ENCODE results near the gene SEMA3F. TPM values are rescaled to one million over a fixed set of nuclear protein-coding genes. Genes with fewer than 3 reads are reported as not detected.
"Not testable (repeated sequence)": the region's sequence is repeated elsewhere in the genome, so short reads cannot be mapped to it uniquely, and the experiment has no call there.

The SEMA3F gene
- total RNA-seq, 1 donor from 2014 or later = 78.1 TPM

GRCh38 chr3:50210176-50210509, 55.0 kb downstream of the SEMA3F start:
- H3K27me3 ChIP-seq = peaks cover 3% of the 10 kb centered on the region
- intact Hi-C loops (cut with DNase I) = no loop called here
- H3K9me3 ChIP-seq = no peaks in the 10 kb centered on the region
- no peaks in the 10 kb centered on the region for H3K36me3 ChIP-seq
- H3K27ac ChIP-seq = no peak overlapping the region
- H3K4me3 ChIP-seq = no peak overlapping the region
- TF ChIP-seq POLR2A (IDR thresholded peaks at IDR 0.05) (no peak), POLR2AphosphoS5 (IDR thresholded peaks at IDR 0.05; ENCODE audit: insufficient read depth in 1 of 2, low read depth in 1 of 2) (no peak), CTCF (IDR thresholded peaks at IDR 0.05) (no peak)
- peaks cover 8% of the 10 kb centered on the region for H3K4me1 ChIP-seq
- no peak for DNase-seq (ENCODE audit: extremely low spot score in 2 of 2)

- intact Hi-C loops (cut with DNase I) = no loop called here
- H3K36me3 ChIP-seq = no peaks in the 10 kb centered on the region
- no peak for DNase-seq (ENCODE audit: extremely low spot score in 2 of 2)
- H3K4me1 ChIP-seq = peaks cover 2% of the 10 kb centered on the region
- H3K4me3 ChIP-seq = no peak overlapping the region
- TF ChIP-seq POLR2A (IDR thresholded peaks at IDR 0.05) (no peak), CTCF (IDR thresholded peaks at IDR 0.05) (no peak), POLR2AphosphoS5 (IDR thresholded peaks at IDR 0.05; ENCODE audit: insufficient read depth in 1 of 2, low read depth in 1 of 2) (no peak)
- no peak overlapping the region for H3K27ac ChIP-seq
- H3K9me3 ChIP-seq = no peaks in the 10 kb centered on the region
- H3K27me3 ChIP-seq = no peaks in the 10 kb centered on the region
Measured at GRCh38 chr3:50210510-50211367, 55.6 kb downstream of the SEMA3F start.

GRCh38 chr3:50211368-50211717, 56.2 kb downstream of the SEMA3F start:
- H3K36me3 ChIP-seq; H3K4me3 ChIP-seq; H3K4me1 ChIP-seq; intact Hi-C loops (cut with DNase I); H3K27me3 ChIP-seq; H3K9me3 ChIP-seq; H3K27ac ChIP-seq; DNase-seq (ENCODE audit: extremely low spot score in 2 of 2): not testable (repeated sequence)

- Histone ChIP-seq H3K4me1 (no peaks in the 10 kb centered on the region), H3K36me3 (no peaks in the 10 kb centered on the region), H3K27me3 (no peaks in the 10 kb centered on the region), H3K4me3 (no peak overlapping the region), H3K9me3 (no peaks in the 10 kb centered on the region), H3K27ac (no peak overlapping the region)
- intact Hi-C loops (cut with DNase I) = no loop called here
- no peak for DNase-seq (ENCODE audit: extremely low spot score in 2 of 2)
- TF ChIP-seq CTCF (IDR thresholded peaks at IDR 0.05) (no peak), POLR2AphosphoS5 (IDR thresholded peaks at IDR 0.05; ENCODE audit: insufficient read depth in 1 of 2, low read depth in 1 of 2) (no peak), POLR2A (IDR thresholded peaks at IDR 0.05) (no peak)
Measured at GRCh38 chr3:50211930-50212329, 56.8 kb downstream of the SEMA3F start.

GRCh38 chr3:50212502-50212901, 57.4 kb downstream of the SEMA3F start:
- Histone ChIP-seq H3K4me1 (no peaks in the 10 kb centered on the region), H3K36me3 (no peaks in the 10 kb centered on the region), H3K27ac (no peak overlapping the region), H3K27me3 (no peaks in the 10 kb centered on the region), H3K9me3 (no peaks in the 10 kb centered on the region), H3K4me3 (no peak overlapping the region)
- intact Hi-C loops (cut with DNase I) = no loop called here
- TF ChIP-seq CTCF (IDR thresholded peaks at IDR 0.05) (no peak), POLR2A (IDR thresholded peaks at IDR 0.05) (no peak), POLR2AphosphoS5 (IDR thresholded peaks at IDR 0.05; ENCODE audit: insufficient read depth in 1 of 2, low read depth in 1 of 2) (no peak)
- no peak for DNase-seq (ENCODE audit: extremely low spot score in 2 of 2)
